Measurements from ENCODE around the gene LMBR1.

GRCh38 chr7:156635529-156636385 lies 257.2 kb downstream of the LMBR1 start:
- TF ChIP-seq EZH2 (IDR thresholded peaks at IDR 0.05; ENCODE audit: insufficient read depth, poor library complexity, severe bottlenecking), result no peak
- no peak for TF ChIP-seq EZH2phosphoT487 (IDR thresholded peaks at IDR 0.05; ENCODE audit: insufficient read depth, low read depth)

All from GM23248 (cell line).